Psoas muscle (tissue), 8 donors: ENCODE results near the gene TENM4. TPM values are rescaled to one million over a fixed set of nuclear protein-coding genes. Genes with fewer than 3 reads are reported as not detected.

Experiments
- ATAC-seq, 4 donors: fragments of 200-7000 bp; cut with Tn5 transposase; one replicate each; pipeline ENCODE4 v1.9.1; 2020; ENCODE audit warnings: moderate library complexity in 3 of 4, mild to moderate bottlenecking in 2 of 4
- DNase-seq, 2 donors: peaks; one replicate each; pipeline ENCODE4 v3.0.0-alpha.2; 2020
- H3K27ac ChIP-seq: fragments of 200-600 bp; one replicate; pipeline ENCODE4 v1.8.0; 2022
- H3K27me3 ChIP-seq, 3 donors: fragments of 200-600 bp in 1 of 3; one replicate each; pipeline versions ENCODE4 v1.6.1 to v1.8.0; 2013 to 2022; ENCODE audit warnings: low read length in 2 of 3, mild to moderate bottlenecking in 2 of 3, moderate library complexity in 1 of 3; ENCODE audit not compliant: insufficient read depth in 3 of 3
- H3K36me3 ChIP-seq, 2 donors: fragments of 200-600 bp in 1 of 2; one replicate each; pipeline versions ENCODE4 v1.6.1 to v1.8.0; 2013 to 2022; ENCODE audit warnings: low read depth in 1 of 2, mild to moderate bottlenecking in 1 of 2, moderate library complexity in 1 of 2; ENCODE audit not compliant: insufficient read depth in 1 of 2
- H3K4me1 ChIP-seq: fragments of 200-600 bp; one replicate; pipeline ENCODE4 v1.8.0; 2022
- H3K4me3 ChIP-seq: fragments of 200-600 bp; one replicate; pipeline ENCODE4 v1.8.0; 2022; ENCODE audit warnings: mild to moderate bottlenecking
- H3K9me3 ChIP-seq: fragments of 200-600 bp; one replicate; pipeline ENCODE4 v1.8.0; 2022
- WGBS, 3 donors: extraction: QIAGEN DNeasy Blood & Tissue Kit; methylation state at CpG; one replicate each; pipeline versions ENCODE4 v1.1.6 to v1.1.7; 2013; 5-methylcytosine and 5-hydroxymethylcytosine counted together
- intact Hi-C, 2 donors: fragments of 100-400 bp; cut with DNase I; formaldehyde crosslinking; loops; one replicate each; pipeline versions ENCODE4 v1.11.0 to v1.14.2; 2022
- polyA plus RNA-seq, 3 donors: library from polyadenylated mRNA; stranded (reverse); fragments of 200-250 nt; gene quantifications; one replicate each; pipeline ENCODE4 v1.2.3, GENCODE V29; 2013
- total RNA-seq, 4 donors: library from RNA; stranded (reverse); fragmentation: NEBNext Ultra II Directional in 2 of 4; extraction: Animal tissue kit (Norgen Biotek cat#: 25700) in 2 of 4; gene quantifications; one replicate each; pipeline versions ENCODE4 v1.2.1 to v1.2.4, GENCODE V29; 2021 to 2023
- TF ChIP-seq, protein P1 (sequence below): fragments of 200-600 bp; IDR thresholded peaks from one replicate; pipeline ENCODE4 v1.8.0; 2022; ENCODE audit warnings: antibody characterized with exemption
- donor health status: healthy with polysubstance abuse.
- donor health status: DM: no; HTN: no; CAD: no; lungs with moderate emphysema.
- donor health status: Bipolar disorder and iron deficiency.
- donor health status: healthy.
- donor health status: DM: yes; HTN: yes; CAD: no.
- donor health status: DM: no; HTN: no; CAD: no.
- donor health status: DM: no; HTN: no; CAD: no.
- donor health status: DM: yes; HTN: yes; CAD: no.

Gene TENM4
- total and polyA plus RNA-seq, 7 donors: 0.05 to 1.7 (median 0.48) TPM

DNA sequence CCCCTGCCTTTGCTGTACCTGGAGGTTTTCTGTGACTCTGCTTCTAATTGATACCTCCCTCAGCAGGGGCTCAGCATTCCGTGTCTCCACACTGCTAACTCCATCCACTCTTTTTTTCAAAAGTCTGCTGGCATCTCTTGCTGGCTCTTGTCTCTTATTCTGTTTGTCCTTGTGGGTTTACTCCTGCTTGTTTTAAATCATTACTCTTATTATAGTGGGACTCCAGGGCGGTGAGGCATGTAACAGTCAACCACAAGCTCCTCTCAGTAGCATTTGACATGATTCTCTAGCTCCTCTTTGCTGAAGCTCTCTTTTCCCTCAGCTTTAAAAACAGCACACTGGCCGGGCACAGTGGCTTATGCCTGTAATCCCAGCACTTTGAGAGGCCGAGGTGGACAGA is 605.9 kb downstream of the TENM4 start:
- Histone ChIP-seq H3K9me3 (no peaks in the 10 kb centered on the region), H3K36me3 (no peaks in the 10 kb centered on the region), H3K4me1 (no peaks in the 10 kb centered on the region), H3K27me3 (no peaks in the 10 kb centered on the region), H3K4me3 (no peak overlapping the region), H3K27ac (no peak overlapping the region)
- DNase-seq (no peak), ATAC-seq (no peak)
- intact Hi-C loops: no loop called here
- WGBS, 3 donors: 90 to 92% (median 91%) methylated on average over 4 of the region's 4 CpGs
- TF ChIP-seq, protein P1, sequence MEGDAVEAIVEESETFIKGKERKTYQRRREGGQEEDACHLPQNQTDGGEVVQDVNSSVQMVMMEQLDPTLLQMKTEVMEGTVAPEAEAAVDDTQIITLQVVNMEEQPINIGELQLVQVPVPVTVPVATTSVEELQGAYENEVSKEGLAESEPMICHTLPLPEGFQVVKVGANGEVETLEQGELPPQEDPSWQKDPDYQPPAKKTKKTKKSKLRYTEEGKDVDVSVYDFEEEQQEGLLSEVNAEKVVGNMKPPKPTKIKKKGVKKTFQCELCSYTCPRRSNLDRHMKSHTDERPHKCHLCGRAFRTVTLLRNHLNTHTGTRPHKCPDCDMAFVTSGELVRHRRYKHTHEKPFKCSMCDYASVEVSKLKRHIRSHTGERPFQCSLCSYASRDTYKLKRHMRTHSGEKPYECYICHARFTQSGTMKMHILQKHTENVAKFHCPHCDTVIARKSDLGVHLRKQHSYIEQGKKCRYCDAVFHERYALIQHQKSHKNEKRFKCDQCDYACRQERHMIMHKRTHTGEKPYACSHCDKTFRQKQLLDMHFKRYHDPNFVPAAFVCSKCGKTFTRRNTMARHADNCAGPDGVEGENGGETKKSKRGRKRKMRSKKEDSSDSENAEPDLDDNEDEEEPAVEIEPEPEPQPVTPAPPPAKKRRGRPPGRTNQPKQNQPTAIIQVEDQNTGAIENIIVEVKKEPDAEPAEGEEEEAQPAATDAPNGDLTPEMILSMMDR: no peak

DNA sequence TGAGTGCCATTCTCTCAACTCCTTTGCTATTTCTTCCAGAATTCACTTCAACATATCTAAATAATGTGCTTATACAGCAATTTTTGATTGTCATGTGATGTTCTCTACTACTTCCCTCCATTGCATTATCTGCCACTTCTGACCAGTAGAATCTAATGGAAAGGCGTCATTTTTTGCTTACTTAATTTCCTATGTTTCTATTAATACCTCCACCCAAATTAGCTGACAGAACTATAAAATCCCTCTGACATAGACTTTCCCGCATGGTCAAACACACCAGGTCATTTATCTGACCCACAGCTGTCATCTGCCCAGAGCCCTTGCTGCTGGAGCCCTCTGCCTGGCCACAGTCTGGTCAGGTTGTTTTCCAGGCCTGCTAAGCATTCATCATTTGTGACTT is 607.6 kb downstream of the TENM4 start:
- intact Hi-C loops: no loop called here
- H3K36me3 ChIP-seq: no peaks in the 10 kb centered on the region
- DNase-seq (no peak), ATAC-seq (no peak)
- H3K4me1 ChIP-seq: no peaks in the 10 kb centered on the region
- H3K27me3 ChIP-seq: no peaks in the 10 kb centered on the region
- H3K9me3 ChIP-seq: no peaks in the 10 kb centered on the region
- TF ChIP-seq, protein P1: no peak
- H3K27ac ChIP-seq: no peak overlapping the region
- H3K4me3 ChIP-seq: no peak overlapping the region
- WGBS, 3 donors: 72 to 85% (median 77%) methylated on average over 2 of the region's 2 CpGs

DNA sequence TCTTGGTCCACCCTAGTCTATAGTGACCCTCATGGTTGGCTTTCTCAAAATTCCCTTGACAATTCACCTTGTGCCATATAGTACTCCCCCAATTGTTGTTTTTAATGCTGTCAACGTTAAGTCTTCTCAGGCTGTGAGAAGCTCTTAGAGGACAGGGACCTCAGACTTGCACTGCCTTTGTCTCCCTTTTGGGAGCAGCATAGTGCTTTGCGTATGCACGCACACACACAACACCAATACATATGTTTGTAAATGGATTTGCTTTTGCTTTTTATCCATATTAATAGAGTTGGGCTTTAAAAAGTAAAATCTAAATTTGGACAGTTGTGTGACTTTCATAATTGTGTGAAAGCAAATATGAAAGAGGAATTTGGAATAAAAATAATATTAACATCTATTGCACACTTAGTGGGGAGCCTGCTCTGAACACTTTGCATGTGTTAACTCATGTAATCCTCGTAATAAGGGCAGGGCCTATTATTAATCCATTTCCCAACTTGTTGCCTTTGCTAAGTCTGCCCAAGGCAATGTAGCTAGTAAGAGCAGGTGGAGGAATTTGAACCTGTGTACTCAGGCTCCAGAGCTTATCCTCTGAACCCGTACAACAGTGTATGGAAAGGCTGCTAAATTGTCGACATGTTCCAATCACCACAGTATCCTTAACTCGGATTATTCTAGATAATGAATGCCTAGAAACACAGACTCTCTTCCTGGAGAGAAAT is 608.4 kb downstream of the TENM4 start:
- intact Hi-C loops: no loop called here

DNA sequence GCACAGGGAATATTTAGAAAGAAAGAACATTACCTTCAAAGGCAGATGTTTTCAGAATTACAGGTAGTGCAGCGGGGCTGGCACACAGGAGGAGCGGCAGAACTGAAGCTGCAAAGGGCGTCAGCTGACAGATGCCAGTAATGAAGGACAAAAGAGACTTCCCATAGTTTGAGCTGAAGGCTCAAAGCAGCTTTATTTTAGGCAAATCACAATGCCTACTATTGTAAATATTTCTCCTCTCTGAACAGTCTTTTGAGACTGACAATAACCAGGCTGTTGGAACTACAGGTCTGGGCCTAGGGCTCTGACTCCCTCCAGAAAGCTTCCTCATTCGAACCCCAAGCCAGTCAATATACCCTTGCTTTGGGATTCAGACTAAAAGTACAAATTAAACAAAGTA is 609.3 kb downstream of the TENM4 start:
- DNase-seq: no peak
- TF ChIP-seq, protein P1: no peak
- Histone ChIP-seq H3K4me1 (no peaks in the 10 kb centered on the region), H3K27ac (no peak overlapping the region), H3K27me3 (no peaks in the 10 kb centered on the region), H3K36me3 (no peaks in the 10 kb centered on the region), H3K9me3 (no peaks in the 10 kb centered on the region), H3K4me3 (no peak overlapping the region)
- no peak for ATAC-seq
- 93 to 96% (median 94%) methylated on average over 4 of the region's 4 CpGs for WGBS, 3 donors
- intact Hi-C loops: no loop called here

More for the DNA sequence above, 608.4 kb downstream of the TENM4 start:
- DNase-seq: no peak
- H3K4me3 ChIP-seq: no peak overlapping the region
- H3K4me1 ChIP-seq: no peaks in the 10 kb centered on the region
- H3K36me3 ChIP-seq: no peaks in the 10 kb centered on the region
- ATAC-seq: no peak
- no peaks in the 10 kb centered on the region for H3K27me3 ChIP-seq
- TF ChIP-seq, protein P1: no peak
- no peak overlapping the region for H3K27ac ChIP-seq
- no peaks in the 10 kb centered on the region for H3K9me3 ChIP-seq
- WGBS, 3 donors: 86 to 89% (median 89%) methylated on average over 7 of the region's 7 CpGs
